ENCODE results near the gene AKAP7.

AKAP7 gene

DNA sequence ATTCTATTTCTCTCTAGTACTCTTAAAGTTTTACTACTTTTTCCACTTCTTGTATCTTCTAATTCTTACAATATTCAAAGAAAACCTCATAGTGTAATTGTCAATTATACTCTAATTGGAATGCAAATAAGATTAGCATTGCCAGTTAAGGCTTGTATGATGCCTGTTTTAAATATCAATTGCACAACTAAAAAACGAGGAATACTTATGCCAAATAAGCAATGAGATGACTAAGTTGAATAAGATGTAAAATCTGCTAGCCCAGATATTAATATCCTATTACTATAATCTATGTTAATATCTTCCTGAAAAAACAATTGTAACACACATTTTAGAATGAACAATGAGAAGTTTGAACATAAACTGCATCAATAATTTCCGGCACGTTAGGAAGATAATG, 13.3 kb upstream of the AKAP7 start:
- intact Hi-C loops (cut with micrococcal nuclease), result no loop called here
- H3K9me3 Mint-ChIP-seq, result no peaks in the 10 kb centered on the region
- H3K27me3 Mint-ChIP-seq, result no peaks in the 10 kb centered on the region
- no peak overlapping the region for H3K27ac Mint-ChIP-seq
- no peak overlapping the region for H3K4me3 Mint-ChIP-seq
- H3K36me3 Mint-ChIP-seq (ENCODE audit: low read depth), result no peaks in the 10 kb centered on the region
- H3K4me1 Mint-ChIP-seq (ENCODE audit: low read depth), result peaks cover 12% of the 10 kb centered on the region

DNA sequence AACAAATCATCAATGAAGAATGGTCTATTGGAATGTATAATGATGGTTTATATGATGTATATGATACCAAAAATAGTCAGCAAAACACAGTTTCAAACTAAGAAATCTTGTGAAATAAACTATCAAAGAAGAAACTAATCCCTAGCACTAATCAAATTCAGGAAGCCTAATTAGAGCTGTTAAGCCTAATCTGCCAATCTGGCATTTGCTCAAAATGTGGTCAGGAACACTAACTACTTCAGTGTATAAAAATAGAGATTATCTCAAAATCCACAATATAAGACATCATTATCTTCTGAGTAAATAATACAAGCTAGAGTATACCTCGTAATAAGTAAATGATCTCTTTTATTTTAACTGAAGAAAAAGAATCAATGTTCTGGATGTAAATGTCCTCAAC, 12.8 kb upstream of the AKAP7 start:
- Mint-ChIP-seq H3K27ac (no peak overlapping the region), H3K36me3 (ENCODE audit: low read depth) (no peaks in the 10 kb centered on the region), H3K9me3 (no peaks in the 10 kb centered on the region), H3K4me1 (ENCODE audit: low read depth) (peaks cover 11% of the 10 kb centered on the region), H3K4me3 (no peak overlapping the region), H3K27me3 (no peaks in the 10 kb centered on the region)
- intact Hi-C loops (cut with micrococcal nuclease), result no loop called here

GRCh38 chr6:131124336-131125071, 10.8 kb upstream of the AKAP7 start:
- no peaks in the 10 kb centered on the region for H3K27me3 Mint-ChIP-seq
- intact Hi-C loops (cut with micrococcal nuclease), result no loop called here
- no peak overlapping the region for H3K27ac Mint-ChIP-seq
- H3K36me3 Mint-ChIP-seq (ENCODE audit: low read depth), result no peaks in the 10 kb centered on the region
- no peaks in the 10 kb centered on the region for H3K9me3 Mint-ChIP-seq
- no peaks in the 10 kb centered on the region for H3K4me1 Mint-ChIP-seq (ENCODE audit: low read depth)
- no peak overlapping the region for H3K4me3 Mint-ChIP-seq

GRCh38 chr6:131125431-131125830, 9.8 kb upstream of the AKAP7 start:
- Mint-ChIP-seq H3K36me3 (ENCODE audit: low read depth) (no peaks in the 10 kb centered on the region), H3K27me3 (no peaks in the 10 kb centered on the region)
- intact Hi-C loops (cut with micrococcal nuclease), result no loop called here

DNA sequence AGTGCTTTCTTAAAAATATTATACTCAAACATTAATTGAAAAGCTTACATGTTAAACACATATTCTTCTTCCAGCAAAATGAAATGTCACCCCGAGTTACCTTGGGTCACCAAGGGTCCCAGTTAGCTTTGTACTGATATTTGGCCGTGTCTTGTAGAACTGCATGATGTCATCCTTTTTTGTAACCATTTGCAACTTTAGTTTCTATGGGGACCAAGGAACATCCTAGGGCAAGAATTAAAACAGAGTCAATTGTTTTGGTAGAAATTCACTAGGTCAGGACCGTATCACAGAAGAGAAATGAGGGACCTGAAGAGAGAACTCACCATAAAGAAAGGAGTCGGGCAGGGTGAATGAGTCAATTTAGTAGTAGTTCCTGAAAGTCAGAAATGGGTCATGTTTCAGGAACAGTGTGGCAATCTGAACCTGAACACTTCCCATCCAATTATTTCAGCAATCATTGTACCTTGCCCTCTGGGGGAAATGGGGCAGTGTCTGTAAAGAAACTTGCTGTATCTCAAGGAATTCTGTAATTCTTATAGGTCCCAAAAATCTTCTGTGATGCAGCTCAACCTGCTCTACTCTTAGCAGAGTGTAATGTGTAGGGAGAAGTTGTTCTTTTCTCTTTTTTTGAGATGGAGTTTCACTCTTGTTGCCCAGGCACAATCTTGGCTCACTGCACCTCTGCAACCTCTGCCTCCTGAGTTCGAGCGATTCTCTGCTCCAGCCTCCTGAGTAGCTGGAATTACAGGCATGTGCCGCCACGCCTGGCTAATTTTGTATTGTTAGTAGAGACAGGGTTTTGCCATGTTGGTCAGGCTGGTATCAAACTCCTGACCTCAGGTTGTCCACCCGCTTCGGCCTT, 5.3 kb upstream of the AKAP7 start:
- H3K9me3 Mint-ChIP-seq, result no peaks in the 10 kb centered on the region
- H3K27ac Mint-ChIP-seq, result no peak overlapping the region
- no peaks in the 10 kb centered on the region for H3K27me3 Mint-ChIP-seq
- H3K36me3 Mint-ChIP-seq (ENCODE audit: low read depth), result no peaks in the 10 kb centered on the region
- intact Hi-C loops (cut with micrococcal nuclease), result no loop called here
- H3K4me1 Mint-ChIP-seq (ENCODE audit: low read depth), result no peaks in the 10 kb centered on the region
- no peak overlapping the region for H3K4me3 Mint-ChIP-seq

More at GRCh38 chr6:131125431-131125830, 9.8 kb upstream of the AKAP7 start:
- Mint-ChIP-seq H3K4me1 (ENCODE audit: low read depth) (no peaks in the 10 kb centered on the region), H3K4me3 (no peak overlapping the region), H3K27ac (no peak overlapping the region), H3K9me3 (no peaks in the 10 kb centered on the region)

- H3K4me1 Mint-ChIP-seq (ENCODE audit: low read depth), result no peaks in the 10 kb centered on the region
- H3K4me3 Mint-ChIP-seq, result no peak overlapping the region
- intact Hi-C loops (cut with micrococcal nuclease), result no loop called here
- no peaks in the 10 kb centered on the region for H3K9me3 Mint-ChIP-seq
- H3K36me3 Mint-ChIP-seq (ENCODE audit: low read depth), result no peaks in the 10 kb centered on the region
- H3K27me3 Mint-ChIP-seq, result no peaks in the 10 kb centered on the region
- H3K27ac Mint-ChIP-seq, result no peak overlapping the region
These were observed 4.7 kb upstream of the AKAP7 start for GRCh38 chr6:131130554-131130940.

GRCh38 chr6:131132360-131132759, 2.9 kb upstream of the AKAP7 start:
- Mint-ChIP-seq H3K27me3 (no peaks in the 10 kb centered on the region), H3K4me3 (no peak overlapping the region), H3K9me3 (no peaks in the 10 kb centered on the region), H3K27ac (no peak overlapping the region), H3K4me1 (ENCODE audit: low read depth) (peaks cover 9% of the 10 kb centered on the region), H3K36me3 (ENCODE audit: low read depth) (no peaks in the 10 kb centered on the region)
- intact Hi-C loops (cut with micrococcal nuclease), result no loop called here

- Mint-ChIP-seq H3K27ac (peak overlapping the region; percentile 75), H3K9me3 (no peaks in the 10 kb centered on the region), H3K4me1 (ENCODE audit: low read depth) (peaks cover 9% of the 10 kb centered on the region), H3K36me3 (ENCODE audit: low read depth) (no peaks in the 10 kb centered on the region), H3K4me3 (peak overlapping the region; percentile 77), H3K27me3 (no peaks in the 10 kb centered on the region)
- intact Hi-C loops (cut with micrococcal nuclease), result no loop called here
These were observed 867 bp upstream of the AKAP7 start for GRCh38 chr6:131134220-131134979.

DNA sequence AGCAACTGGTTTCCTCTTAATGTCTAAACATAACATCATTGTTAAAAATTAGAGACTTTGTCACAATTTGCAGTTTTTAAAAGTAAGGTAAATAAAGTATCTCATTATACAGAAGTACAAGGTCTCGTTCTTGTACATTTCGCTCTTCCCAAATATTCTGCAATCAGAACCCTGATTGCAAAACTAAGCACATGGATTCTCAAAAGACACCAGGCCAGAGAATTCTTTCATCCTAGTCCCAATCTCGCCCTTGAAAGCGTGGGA, 355 bp upstream of the AKAP7 start:
- intact Hi-C loops (cut with micrococcal nuclease), result no loop called here
- Mint-ChIP-seq H3K27ac (peak overlapping the region; percentile 75), H3K9me3 (no peaks in the 10 kb centered on the region), H3K4me1 (ENCODE audit: low read depth) (peaks cover 14% of the 10 kb centered on the region), H3K4me3 (peak overlapping the region; percentile 77), H3K27me3 (no peaks in the 10 kb centered on the region), H3K36me3 (ENCODE audit: low read depth) (no peaks in the 10 kb centered on the region)

DNA sequence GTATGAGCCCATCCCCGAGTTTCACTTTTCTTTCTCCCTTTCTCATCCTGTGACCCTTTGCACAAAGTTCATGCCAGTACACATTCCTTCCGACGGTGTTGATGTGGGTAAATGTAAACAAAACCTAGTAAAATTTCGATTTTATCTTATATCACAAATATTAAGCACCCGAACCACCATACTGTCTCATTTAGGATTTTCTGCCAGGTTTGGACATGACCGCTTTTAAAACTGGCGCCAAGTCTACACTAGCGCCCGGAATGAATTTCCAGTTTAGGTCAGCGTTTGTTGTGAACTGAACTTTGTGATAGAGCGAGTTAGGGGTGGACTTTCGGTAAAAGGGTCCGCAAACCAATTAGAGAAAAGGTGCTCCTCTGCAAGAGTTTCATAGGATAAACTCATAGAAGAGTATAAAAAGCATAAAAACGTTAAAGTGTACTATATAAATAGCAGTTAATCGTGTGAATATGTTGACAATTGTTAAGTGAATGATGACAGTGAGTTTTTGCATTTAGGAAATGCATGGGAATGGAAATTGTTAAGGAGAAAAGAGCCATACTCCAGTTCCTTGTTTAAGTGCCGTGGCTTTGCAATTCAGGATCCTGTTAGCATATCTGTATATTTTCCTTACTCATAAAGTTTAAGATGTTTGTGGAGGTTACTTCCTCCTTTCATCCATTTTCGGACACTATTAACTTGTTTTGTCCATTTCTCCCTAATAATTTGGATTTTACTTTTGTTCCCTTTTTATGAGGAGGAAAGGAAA, 937 bp downstream of the AKAP7 start:
- Mint-ChIP-seq H3K27me3 (no peaks in the 10 kb centered on the region), H3K4me3 (peak overlapping the region; percentile 78), H3K4me1 (ENCODE audit: low read depth) (peaks cover 16% of the 10 kb centered on the region), H3K27ac (peak overlapping the region; percentile 83), H3K9me3 (no peaks in the 10 kb centered on the region), H3K36me3 (ENCODE audit: low read depth) (no peaks in the 10 kb centered on the region)
- intact Hi-C loops (cut with micrococcal nuclease), result loop anchor here (1.0 kb wide), 1 partner anchor 73 kb away; the partner anchor contains the start of gene EPB41L2

DNA sequence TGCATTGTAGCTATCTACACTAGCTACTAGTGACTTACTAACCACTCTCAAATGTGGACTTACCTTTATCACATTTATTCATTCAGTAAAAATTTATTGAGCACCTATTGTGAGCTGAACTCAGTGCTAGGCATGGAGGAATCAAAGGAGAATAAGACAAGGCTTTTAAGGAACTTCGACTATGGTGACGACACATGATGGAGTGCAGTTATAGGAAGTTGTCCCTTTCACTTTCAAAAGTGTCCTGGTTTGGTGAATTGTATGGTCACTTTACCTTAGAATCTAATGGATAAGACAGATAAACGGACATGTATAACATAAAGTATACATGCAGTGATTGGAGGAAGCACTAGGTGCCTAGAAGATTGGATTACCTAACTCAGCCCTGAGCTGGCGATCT, 4.3 kb downstream of the AKAP7 start:
- no peak overlapping the region for H3K4me3 Mint-ChIP-seq
- peak overlapping the region; percentile 33 for H3K27ac Mint-ChIP-seq
- H3K27me3 Mint-ChIP-seq, result no peaks in the 10 kb centered on the region
- no peaks in the 10 kb centered on the region for H3K36me3 Mint-ChIP-seq (ENCODE audit: low read depth)
- H3K4me1 Mint-ChIP-seq (ENCODE audit: low read depth), result peaks cover 16% of the 10 kb centered on the region
- H3K9me3 Mint-ChIP-seq, result no peaks in the 10 kb centered on the region
- intact Hi-C loops (cut with micrococcal nuclease), result no loop called here

DNA sequence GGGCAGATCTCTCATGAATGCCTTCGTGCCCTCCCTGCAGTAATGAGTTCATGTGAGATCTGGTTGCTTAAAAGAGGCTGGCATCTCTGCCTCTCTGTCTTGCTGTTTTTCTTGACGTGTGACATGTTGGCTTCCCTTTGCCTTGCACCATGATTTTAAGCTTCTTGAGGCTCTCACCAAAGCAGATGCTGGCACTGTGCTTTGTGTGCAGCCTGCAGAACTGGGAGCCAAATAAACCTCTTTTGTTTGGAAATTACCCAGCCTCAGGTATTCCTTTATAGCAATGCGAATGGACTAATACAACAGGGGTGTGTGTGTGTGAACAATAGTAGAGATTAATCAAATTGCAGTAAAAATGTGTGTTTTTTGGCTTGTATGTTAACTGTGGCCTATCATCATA, 8.1 kb downstream of the AKAP7 start:
- Mint-ChIP-seq H3K9me3 (no peaks in the 10 kb centered on the region), H3K4me1 (ENCODE audit: low read depth) (peaks cover 7% of the 10 kb centered on the region), H3K27me3 (no peaks in the 10 kb centered on the region), H3K27ac (no peak overlapping the region), H3K36me3 (ENCODE audit: low read depth) (no peaks in the 10 kb centered on the region), H3K4me3 (no peak overlapping the region)
- intact Hi-C loops (cut with micrococcal nuclease), result no loop called here

DNA sequence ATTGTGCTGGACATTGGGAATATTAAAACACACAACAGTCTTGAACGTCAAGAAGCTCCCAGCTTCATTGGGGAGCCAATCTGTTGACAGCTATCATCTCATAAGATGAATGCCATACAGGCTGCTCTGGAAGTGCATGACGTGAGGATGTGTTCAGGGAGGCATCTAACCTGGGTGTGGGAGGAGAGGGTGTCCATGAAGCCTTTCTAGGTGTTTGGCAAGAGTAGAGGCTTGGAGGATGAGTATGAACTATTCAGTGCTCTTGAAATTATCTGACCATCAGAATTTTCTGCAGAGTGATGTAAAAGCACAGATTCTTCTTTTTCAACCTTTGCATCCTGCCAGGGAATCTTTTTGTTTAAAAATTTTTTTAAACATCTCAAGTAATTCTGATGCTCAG, 11.6 kb downstream of the AKAP7 start:
- no peaks in the 10 kb centered on the region for H3K4me1 Mint-ChIP-seq (ENCODE audit: low read depth)
- no peak overlapping the region for H3K27ac Mint-ChIP-seq
- no peak overlapping the region for H3K4me3 Mint-ChIP-seq
- H3K9me3 Mint-ChIP-seq, result no peaks in the 10 kb centered on the region
- H3K36me3 Mint-ChIP-seq (ENCODE audit: low read depth), result no peaks in the 10 kb centered on the region
- H3K27me3 Mint-ChIP-seq, result no peaks in the 10 kb centered on the region
- intact Hi-C loops (cut with micrococcal nuclease), result no loop called here

Data from dendritic cell treated with granulocyte-macrophage colony-stimulating factor and Interleukin-4, amounts not matched to agents 40 ng/mL and 50 ng/mL, for 4 days (primary cell).